ENCODE data around the gene PAXIP1.

DNA sequence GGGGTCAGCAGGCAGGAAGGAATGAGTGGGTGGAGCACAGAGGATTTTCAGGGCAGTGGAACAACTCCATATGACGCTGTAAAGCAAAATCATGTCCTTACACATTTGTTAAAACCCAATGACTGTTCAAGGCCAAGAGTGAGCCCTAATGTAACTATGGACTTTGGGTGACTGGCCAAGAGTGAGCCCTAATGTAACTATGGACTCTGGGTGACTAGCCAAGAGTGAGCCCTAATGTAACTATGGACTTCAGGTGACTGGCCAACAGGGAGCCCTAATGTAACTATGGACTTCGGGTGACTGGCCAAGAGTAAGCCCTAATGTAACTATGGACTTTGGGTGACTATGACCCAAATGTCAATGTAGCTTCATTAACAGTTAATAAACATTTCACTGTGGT, 52.0 kb downstream of the PAXIP1 start:
- TF ChIP-seq, protein P1, sequence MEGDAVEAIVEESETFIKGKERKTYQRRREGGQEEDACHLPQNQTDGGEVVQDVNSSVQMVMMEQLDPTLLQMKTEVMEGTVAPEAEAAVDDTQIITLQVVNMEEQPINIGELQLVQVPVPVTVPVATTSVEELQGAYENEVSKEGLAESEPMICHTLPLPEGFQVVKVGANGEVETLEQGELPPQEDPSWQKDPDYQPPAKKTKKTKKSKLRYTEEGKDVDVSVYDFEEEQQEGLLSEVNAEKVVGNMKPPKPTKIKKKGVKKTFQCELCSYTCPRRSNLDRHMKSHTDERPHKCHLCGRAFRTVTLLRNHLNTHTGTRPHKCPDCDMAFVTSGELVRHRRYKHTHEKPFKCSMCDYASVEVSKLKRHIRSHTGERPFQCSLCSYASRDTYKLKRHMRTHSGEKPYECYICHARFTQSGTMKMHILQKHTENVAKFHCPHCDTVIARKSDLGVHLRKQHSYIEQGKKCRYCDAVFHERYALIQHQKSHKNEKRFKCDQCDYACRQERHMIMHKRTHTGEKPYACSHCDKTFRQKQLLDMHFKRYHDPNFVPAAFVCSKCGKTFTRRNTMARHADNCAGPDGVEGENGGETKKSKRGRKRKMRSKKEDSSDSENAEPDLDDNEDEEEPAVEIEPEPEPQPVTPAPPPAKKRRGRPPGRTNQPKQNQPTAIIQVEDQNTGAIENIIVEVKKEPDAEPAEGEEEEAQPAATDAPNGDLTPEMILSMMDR (conservative IDR thresholded peaks at IDR 0.05), result no peak
- no peak for TF ChIP-seq EZH2 (IDR thresholded peaks at IDR 0.05; ENCODE audit: low read depth)
